Endometrial microvascular endothelial cells (primary cell): ENCODE results near the gene KRTAP4-9. TPM values are rescaled to one million over a fixed set of nuclear protein-coding genes. Genes with fewer than 3 reads are reported as not detected.
"Not testable (repeated sequence)": the region's sequence is repeated elsewhere in the genome, so short reads cannot be mapped to it uniquely, and the experiment has no call there.

Experiments
- in situ Hi-C: cut with HindIII; loops from 2 replicates; pipeline ENCODE4 v1.10.0; 2017; ENCODE audit warnings: low sequenced_read_pairs, low pct_unique_long_range_greater_than_20kb; ENCODE audit errors: inconsistent ontology term
- total RNA-seq: library from RNA; depleted of rRNA; stranded (reverse); fragments of >200 nt; gene quantifications from one replicate; pipeline ENCODE4 v1.2.3, GENCODE V29; 2015; ENCODE audit errors: inconsistent ontology term

The KRTAP4-9 gene
- total RNA-seq, 1 donor from 2014 or later = not detected

DNA sequence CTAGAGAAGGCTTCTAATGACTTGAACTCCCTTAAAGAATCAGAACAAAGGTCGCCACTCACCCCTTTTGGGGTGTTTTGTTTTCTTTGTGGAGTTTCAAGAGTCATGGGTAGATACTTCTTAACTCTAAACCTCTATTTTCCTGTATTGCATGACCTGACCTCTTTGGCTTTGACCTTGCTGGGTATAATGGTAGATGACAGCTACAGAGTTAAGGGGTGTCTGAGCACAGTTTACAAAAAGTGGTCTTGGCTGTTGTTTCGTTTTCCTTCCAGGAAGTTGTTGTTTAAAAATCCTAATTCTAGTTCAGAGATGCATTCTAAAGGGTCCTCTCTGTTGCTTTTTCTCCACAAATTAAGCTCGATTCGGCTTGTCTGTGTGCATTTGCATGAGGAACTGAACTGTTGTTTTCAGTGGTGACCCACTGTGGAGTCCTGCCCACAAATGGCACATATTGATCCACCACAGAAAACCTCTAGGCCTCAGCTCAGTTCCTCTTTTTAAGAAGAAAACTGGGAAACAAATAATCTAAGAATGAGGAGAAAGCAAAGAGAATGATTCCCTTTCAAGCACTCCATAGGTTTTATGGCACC is 16.3 kb upstream of the KRTAP4-9 start:
- in situ Hi-C loops = not testable (repeated sequence)

DNA sequence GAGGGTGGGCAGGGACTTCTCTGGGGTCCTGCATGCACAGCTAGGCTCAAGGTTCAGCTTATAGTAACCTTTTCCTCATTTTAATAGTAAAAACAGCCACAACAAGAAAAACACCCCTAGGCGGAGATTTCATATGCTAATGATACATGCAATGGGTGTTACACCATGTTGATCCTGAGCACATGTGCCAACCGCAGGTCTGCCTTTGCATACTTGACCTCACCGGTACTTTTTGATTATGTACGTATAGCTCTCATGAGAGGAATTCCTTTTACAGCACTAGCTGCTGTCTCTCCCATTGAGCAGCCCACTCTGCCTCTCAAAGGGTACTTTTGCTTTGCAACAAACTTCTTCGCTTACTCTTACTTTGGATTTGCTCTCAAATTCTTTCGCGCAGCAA is 9.1 kb upstream of the KRTAP4-9 start:
- in situ Hi-C loops = no loop called here

DNA sequence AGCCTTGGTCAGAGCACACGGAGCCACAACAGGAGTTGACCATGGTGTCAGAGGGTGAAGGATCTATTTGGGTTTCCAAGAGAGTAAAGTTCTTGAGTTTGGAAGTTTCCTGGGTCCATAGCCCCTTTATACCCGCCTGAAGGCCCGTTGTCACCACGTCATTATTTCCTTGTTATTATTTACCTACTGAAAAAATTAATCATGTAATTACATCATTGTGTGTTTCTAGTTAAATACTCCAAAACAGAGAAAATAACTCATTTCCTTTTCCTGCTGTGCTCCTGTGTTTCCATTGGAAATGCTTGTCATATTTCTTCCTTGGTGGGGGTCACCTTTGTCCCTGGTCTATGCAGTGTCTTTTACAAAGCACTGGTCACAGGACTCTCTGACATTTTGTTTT is 7.1 kb upstream of the KRTAP4-9 start, which contains the start of gene KRTAP4-8:
Gene KRTAP4-8 (minus strand): TSS at position 101 of the 400 bp plus-strand sequence. CDS start 58 bp downstream, at position 43.
- in situ Hi-C loops = no loop called here

DNA sequence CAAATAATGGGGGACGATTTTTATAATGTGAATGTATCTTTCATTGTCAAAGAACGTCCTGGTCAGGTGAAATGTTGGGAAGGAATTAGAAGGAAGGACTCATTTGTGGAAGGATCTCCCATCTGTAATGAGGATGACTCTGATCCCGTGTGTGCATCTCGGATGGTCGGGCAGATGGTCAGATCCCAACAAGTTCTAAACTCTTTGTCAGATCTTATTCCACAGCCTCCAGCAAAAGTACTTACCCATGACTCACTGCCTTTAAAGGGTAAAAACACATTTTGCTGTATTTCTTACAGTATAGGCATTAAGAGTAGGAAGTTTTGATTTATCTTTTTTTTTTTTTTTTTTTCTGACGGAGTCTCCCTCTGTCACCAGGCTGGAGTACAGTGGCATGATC is 6.7 kb upstream of the KRTAP4-9 start:
- in situ Hi-C loops = no loop called here

DNA sequence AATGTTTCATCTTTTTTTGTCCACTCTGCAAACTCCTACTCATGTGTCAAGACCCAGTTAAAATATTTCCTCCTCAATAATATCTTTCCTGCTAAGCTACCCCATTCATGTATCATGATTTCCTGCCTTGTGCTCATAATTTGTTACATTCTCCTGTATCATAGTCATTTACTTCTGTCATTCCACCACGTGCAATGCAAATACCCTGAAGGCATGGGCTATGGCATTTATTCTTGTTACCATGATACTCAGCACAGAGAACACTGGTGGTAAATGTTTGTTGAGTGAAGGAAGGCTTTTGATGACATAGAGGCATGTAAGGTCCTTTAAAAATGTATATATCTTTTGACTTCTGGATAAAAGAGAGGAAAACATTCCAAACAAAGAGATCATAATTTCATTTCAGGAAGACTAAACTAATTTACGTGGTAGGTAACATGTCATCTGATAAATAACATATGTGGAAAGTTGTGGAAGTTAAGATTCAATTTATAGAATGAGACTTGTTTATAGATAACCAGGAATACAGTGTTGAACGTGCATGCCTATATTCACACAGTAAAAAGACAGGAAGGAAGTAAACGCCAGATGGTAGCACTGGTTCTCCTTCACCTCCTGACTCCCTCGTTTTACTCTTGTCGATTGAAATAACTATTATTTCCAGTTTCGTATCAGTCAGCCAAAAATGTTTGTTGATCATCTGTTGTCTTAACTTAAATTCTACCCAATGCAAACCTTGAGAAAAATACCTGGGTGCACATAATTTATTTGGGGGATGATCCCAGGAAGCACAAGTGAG is 5.3 kb upstream of the KRTAP4-9 start:
- in situ Hi-C loops = not testable (repeated sequence)

DNA sequence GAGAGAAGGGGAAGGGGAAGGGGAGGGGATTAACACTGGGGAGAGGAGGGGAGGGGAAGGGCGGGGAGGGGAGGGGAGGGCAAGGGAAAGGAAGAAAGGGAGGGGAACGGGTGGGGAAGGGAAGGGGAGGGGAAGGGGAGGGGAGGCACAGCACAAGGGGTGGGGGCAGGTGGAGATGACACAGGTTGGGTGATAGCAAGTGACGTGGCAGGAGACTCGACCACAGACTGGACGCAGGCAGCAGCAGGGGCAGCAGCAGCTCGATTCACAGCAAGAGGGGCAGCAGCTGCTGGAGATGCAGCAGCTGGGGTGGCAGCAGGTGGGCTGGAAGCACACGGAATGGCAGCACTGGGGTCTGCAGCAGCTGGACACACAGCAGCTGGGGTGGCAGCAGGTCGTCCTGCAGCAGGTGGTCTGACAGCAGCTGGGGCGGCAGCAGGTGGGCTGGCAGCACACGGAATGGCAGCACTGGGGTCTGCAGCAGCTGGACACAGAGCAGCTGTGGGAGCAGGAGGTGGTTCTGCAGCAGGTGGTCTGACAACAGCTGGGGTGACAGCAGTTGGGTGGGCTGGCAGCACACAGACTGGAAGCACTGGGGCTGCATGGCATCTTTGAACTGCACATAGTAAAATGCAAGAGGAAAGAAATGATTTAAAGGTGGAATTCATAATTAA is 3.5 kb upstream of the KRTAP4-9 start, which contains the start of gene KRTAP4-16:
Gene KRTAP4-16 (minus strand): TSS at position 624 of the 674 bp plus-strand sequence. CDS start 0 bp downstream, at position 624.
- in situ Hi-C loops = no loop called here

DNA sequence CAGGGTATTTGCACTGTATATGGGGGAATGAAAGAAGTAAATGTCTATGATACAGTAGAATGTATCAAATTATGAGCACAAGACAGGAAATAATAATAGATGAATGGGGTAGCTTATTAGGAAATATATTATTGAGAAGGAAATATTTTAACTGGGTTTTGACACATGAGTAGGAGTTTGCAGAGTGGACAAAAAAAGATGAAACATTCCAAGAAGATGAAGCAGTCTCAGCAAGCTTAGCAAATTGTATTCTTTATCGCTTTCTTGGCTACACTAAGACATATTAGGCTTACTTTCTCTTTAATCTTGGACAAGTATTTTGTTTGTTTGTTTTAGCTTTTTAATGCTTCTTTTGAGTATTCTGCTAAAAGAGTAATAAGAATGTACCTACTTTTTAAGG is 1.3 kb upstream of the KRTAP4-9 start:
- in situ Hi-C loops = no loop called here

DNA sequence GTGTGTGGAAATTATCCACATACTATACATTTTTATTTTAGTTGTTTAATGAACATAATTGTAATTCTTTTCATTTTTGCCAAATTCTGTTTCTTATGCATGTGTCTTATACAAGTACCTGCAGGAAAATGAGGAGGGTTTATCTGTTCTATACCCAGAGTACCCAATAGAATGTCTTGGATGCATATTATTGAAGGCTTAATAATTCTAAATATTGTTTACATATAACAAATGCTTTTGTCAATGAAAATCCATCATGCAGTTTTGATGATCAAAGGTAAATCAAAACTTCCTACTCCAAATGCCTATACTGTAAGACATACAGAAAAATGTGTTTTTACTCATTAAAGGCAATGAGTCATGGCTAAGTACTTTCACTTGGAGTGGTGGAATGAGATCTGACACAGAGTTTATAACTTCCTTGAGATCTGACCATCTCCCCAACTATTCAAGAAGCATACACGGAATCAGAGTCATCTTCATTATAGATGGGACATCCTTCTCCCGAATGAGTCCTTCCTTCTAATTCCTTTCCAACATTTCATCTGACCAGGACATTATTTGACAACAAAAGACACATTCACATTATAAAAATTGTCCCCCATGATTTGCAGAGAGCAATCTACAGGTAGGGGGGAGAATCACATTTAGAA is 677 bp upstream of the KRTAP4-9 start:
- in situ Hi-C loops = not testable (repeated sequence)

DNA sequence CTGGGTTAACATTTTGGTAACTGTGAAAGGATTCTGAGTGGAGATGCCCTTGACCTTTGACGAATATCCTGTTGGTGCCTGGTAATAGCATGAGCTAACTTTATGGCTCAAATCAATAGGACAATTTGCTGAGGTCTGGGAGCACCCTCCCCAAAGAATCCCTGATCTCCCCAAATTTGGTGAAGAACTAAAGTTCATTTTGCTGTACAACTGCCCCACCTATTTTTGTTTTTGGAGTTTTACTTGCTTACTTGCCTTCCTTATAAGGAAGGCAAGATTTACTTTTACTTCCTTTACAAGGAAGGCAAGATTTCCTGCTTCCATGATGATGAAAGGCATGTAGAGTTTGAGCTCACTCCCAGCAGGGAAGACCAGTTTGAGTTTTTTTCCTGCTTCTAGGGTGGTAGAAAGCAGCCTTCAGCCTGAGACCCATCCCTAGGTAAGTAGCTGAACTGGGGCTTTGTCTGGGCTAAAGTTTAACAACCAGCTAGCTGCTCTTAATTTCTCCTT is 2.8 kb downstream of the KRTAP4-9 start:
- in situ Hi-C loops = no loop called here

DNA sequence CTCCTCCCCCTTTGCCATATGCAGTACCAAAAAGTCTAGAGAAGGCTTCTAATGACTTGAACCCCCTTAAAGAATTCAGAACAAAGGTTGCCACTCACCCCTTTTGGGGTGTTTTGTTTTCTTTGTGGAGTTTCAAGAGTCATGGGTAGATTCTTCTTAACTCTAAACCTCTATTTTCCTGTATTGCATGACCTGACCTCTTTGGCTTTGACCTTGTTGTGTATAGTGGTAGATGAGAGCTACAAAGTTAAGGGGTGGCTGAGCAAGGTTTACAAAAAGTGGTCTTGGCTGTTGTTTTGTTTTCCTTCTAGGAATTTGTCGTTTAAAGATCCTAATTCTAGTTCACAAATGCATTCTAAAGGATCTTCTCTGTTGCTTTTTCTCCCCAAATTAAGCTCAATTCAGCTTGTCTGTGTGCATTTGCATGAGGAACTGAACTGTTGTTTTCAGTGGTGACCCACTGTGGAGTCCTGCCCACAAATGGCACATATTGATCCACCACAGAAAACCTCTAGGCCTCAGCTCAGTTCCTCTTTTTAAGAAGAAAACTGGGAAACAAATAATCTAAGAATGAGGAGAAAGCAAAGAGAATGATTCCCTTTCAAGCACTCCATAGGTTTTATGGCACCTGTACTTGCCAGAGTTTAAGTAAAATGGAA is 3.7 kb downstream of the KRTAP4-9 start:
- in situ Hi-C loops = not testable (repeated sequence)

DNA sequence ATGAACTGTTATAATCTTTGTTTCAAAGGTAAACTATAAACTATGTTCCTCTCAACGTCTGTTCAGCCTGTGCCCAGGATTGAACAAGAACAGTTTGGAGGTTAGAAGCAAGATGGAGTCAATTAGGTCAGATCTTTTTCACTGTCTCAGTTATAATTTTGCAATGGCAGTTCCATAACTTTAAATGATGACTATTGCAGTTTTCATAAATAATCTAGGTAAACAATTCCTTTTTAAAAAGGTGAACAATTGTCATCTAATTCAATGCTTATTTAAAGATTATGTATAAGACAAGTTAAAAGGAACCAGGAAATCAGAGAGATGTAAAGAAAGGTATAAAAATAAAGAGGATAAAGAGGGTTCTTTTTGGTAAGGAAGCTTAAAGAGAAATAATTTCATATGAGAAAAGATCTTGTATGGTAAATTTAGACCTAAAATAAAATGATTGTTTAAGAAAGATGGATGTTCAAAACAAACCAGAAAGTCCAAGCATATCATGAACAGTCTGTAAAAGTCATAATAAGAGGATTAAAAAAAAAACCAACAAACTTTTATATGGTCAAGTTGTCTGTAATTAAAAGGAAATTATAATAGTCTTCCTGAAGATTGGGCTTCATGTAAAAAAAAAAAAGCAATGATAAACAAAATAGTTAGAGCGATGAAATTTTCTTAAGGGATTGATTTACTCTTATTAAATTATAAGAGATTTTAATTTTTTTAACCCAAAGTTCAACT is 6.1 kb downstream of the KRTAP4-9 start:
- in situ Hi-C loops = no loop called here

DNA sequence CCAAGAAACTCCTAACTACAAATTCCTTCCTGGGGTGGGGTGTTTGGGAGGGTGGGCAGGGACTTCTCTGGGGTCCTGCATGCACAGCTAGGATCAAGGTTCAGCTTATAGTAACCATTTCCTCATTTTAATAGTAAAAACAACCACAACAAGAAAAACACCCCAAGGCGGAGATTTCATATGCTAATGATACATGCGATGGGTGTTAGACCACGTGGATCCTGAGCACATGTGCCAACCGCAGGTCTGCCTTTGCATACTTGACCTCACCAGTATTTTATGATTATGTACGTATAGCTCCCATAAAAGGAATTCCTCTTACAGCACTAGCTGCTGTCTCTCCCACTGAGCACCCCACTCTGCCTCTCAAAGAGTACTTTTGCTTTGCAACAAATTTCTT is 11.1 kb downstream of the KRTAP4-9 start:
- in situ Hi-C loops = no loop called here

DNA sequence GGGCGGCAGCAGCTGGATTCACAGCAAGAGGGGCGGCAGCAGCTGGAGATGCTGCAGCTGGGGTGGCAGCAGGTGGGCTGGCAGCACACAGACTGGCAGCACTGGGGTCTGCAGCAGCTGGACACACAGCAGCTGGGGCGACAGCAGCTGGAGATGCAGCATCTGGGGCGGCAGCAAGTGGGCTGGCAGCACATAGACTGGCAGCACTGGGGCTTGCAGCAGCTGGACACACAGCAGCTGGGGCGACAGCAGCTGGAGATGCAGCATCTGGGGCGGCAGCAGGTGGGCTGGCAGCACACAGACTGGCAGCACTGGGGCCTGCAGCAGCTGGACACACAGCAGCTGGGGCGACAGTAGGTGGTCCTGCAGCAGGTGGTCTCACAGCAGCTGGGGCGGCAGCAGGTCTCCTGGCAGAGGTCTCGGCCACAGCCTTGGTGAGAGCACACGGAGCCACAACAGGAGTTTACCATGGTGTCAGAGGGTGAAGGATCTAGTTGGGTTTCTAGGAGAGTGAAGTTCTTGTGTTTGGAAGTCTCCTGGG is 12.7 kb downstream of the KRTAP4-9 start, which contains the start of gene KRTAP4-11:
Gene KRTAP4-11 (minus strand): TSS at position 528 of the 541 bp plus-strand sequence. CDS start 58 bp downstream, at position 470.
- in situ Hi-C loops = not testable (repeated sequence)

DNA sequence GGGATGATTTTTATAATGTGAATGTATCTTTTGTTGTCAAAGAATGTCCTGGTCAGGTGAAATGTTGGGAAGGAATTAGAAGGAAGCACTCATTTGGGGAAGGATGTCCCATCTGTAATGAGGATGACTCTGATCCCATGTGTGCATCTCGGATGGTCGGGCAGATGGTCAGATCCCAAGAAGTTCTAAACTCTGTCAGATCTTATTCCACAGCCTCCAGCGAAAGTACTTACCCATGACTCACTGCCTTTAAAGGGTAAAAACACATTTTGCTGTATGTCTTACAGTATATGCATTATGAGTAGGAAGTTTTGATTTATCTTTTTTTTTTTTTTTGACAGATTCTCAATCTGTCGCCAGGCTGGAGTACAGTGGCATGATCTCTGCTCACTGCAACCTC is 13.5 kb downstream of the KRTAP4-9 start:
- in situ Hi-C loops = no loop called here

DNA sequence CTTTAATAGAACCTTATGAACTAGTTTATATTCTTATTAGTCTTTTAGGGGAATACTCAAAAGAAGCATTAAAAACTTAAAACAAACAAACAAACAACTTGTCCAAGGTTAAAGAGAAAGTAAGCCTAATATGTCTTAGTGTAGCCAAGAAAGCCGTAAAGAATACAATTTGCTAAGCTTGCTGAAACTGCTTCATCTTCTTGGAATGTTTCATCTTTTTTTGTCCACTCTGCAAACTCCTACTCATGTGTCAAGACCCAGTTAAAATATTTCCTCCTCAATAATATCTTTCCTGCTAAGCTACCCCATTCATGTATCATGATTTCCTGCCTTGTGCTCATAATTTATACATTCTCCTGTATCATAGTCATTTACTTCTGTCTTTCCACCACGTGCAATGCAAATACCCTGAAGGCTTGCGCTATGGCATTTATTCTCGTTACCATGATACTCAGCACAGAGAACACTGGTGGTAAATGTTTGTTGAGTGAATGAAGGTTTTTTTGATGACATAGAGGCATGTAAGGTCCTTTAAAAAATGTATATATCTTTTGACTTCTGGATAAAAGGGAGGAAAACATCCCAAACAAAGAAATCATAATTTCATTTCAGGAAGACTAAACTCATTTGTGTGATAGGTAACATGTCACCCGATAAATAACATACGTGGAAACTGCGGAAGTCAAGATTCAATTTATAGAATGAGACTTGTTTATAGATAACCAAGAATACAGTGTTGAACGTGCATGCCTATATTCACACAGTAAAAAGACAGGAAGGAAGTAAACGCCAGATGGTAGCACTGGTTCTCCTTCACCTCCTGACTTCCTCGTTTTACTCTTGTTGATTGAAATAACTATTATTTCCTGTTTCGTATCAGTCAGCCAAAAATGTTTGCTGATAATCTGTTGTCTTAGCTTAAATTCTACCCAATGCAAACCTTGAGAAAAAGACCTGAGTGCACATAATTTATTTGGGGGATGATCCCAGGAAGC is 14.8 kb downstream of the KRTAP4-9 start:
- in situ Hi-C loops = not testable (repeated sequence)

DNA sequence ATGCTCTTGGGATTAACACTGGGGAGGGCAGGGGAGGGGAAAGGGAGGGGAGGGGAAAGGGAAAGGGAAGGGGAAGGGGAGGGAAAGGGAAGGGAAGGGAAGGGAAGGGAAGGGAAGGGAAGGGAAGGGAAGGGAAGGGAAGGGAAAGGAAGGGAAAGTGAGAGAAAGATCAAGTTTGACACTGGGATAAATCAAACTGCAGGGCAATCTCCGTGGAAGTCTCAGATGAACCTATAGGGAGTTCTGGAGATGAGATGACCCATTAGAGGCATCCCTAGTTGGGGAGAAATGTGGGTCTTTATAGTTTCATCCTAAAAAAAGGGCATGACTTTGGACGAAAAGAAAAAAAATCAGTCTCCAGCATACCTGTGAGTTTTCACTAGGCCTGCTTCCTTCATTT is 16.6 kb downstream of the KRTAP4-9 start:
- in situ Hi-C loops = no loop called here
